AG09319 (cell line): ENCODE results near the gene MDN1.

ENCODE experiments used
- DNase-seq: peaks from one replicate; pipeline ENCODE4 v3.0.0-alpha.2; 2010; ENCODE audit warnings: low read depth; ENCODE audit errors: extremely low read depth
- CTCF ChIP-seq: IDR thresholded peaks from 2 replicates; pipeline ENCODE4 v1.5.1; 2011; ENCODE audit warnings: low read depth, mild to moderate bottlenecking, inconsistent platforms, low read length, moderate library complexity

MDN1 gene

GRCh38 chr6:89604653-89605052 is 214.9 kb downstream of the MDN1 start:
- DNase-seq: no peak
- TF ChIP-seq CTCF: no peak

GRCh38 chr6:89602166-89602565 is 217.4 kb downstream of the MDN1 start:
- no peak for DNase-seq
- no peak for TF ChIP-seq CTCF

GRCh38 chr6:89599727-89600126 is 219.9 kb downstream of the MDN1 start:
- no peak for DNase-seq
- no peak for TF ChIP-seq CTCF

- TF ChIP-seq CTCF: no peak
- DNase-seq: no peak
Observed at GRCh38 chr6:89597988-89598387, 221.6 kb downstream of the MDN1 start.

- TF ChIP-seq CTCF: no peak
- no peak for DNase-seq
Observed at GRCh38 chr6:89597372-89597771, 222.2 kb downstream of the MDN1 start.

- no peak for DNase-seq
- TF ChIP-seq CTCF: no peak
Observed at GRCh38 chr6:89596484-89596883, 223.1 kb downstream of the MDN1 start.

GRCh38 chr6:89596056-89596455 is 223.5 kb downstream of the MDN1 start:
- no peak for DNase-seq
- no peak for TF ChIP-seq CTCF
